Epithelial cell of prostate (primary cell): ENCODE data around the gene AKR1C4.
"Not testable (repeated sequence)": the region's sequence is repeated elsewhere in the genome, so short reads cannot be mapped to it uniquely, and the experiment has no call there.

Experiments
- DNase-seq: peaks from one replicate; pipeline ENCODE4 v3.0.0-alpha.2; 2011; ENCODE audit warnings: low read depth, low spot score
- H3K27ac ChIP-seq: fragments of 450-650 bp; 2 replicates; pipeline ENCODE4 v1.5.1; 2017; ENCODE audit warnings: mild to moderate bottlenecking

AKR1C4 gene

GRCh38 chr10:5196702-5197113 is at the start of gene AKR1C4:
AKR1C4 (plus strand) TSS chr10:5196837; CDS start chr10:5196868, 31 bp downstream.
- no peak for DNase-seq
- no peak within 1 kb of the TSS for H3K27ac ChIP-seq

- no peak for DNase-seq
- no peak overlapping the region for H3K27ac ChIP-seq
These were observed 49.8 kb upstream of the AKR1C4 start for GRCh38 chr10:5146920-5147254.

GRCh38 chr10:5147255-5147980 is 49.2 kb upstream of the AKR1C4 start:
- no peak overlapping the region for H3K27ac ChIP-seq
- DNase-seq = no peak

GRCh38 chr10:5147981-5148677 is 48.5 kb upstream of the AKR1C4 start:
- no peak for DNase-seq

GRCh38 chr10:5148678-5149032 is 48.0 kb upstream of the AKR1C4 start:
- DNase-seq = no peak
- no peak overlapping the region for H3K27ac ChIP-seq

More at GRCh38 chr10:5147981-5148677, 48.5 kb upstream of the AKR1C4 start:
- H3K27ac ChIP-seq = no peak overlapping the region

GRCh38 chr10:5151076-5151475 is 45.6 kb upstream of the AKR1C4 start:
- DNase-seq = no peak
- no peak overlapping the region for H3K27ac ChIP-seq

- no peak for DNase-seq
- no peak overlapping the region for H3K27ac ChIP-seq
These were observed 40.7 kb upstream of the AKR1C4 start for GRCh38 chr10:5155951-5156350.

GRCh38 chr10:5157501-5157900 is 39.1 kb upstream of the AKR1C4 start:
- H3K27ac ChIP-seq = no peak overlapping the region
- no peak for DNase-seq

- no peak overlapping the region for H3K27ac ChIP-seq
- no peak for DNase-seq
These were observed 37.5 kb upstream of the AKR1C4 start for GRCh38 chr10:5159126-5159525.

- DNase-seq = no peak
- no peak overlapping the region for H3K27ac ChIP-seq
These were observed 33.1 kb upstream of the AKR1C4 start for GRCh38 chr10:5163487-5163886.

GRCh38 chr10:5165738-5166137 is 30.9 kb upstream of the AKR1C4 start:
- DNase-seq = no peak
- H3K27ac ChIP-seq = no peak overlapping the region

GRCh38 chr10:5168897-5169420 is 27.7 kb upstream of the AKR1C4 start:
- DNase-seq = no peak

GRCh38 chr10:5175581-5175980 is 21.1 kb upstream of the AKR1C4 start:
- not testable (repeated sequence) for H3K27ac ChIP-seq, DNase-seq

More at GRCh38 chr10:5168897-5169420, 27.7 kb upstream of the AKR1C4 start:
- no peak overlapping the region for H3K27ac ChIP-seq

GRCh38 chr10:5180503-5180902 is 16.1 kb upstream of the AKR1C4 start:
- not testable (repeated sequence) for H3K27ac ChIP-seq, DNase-seq

- H3K27ac ChIP-seq = no peak overlapping the region
- no peak for DNase-seq
These were observed 12.7 kb upstream of the AKR1C4 start for GRCh38 chr10:5183923-5184322.

GRCh38 chr10:5184987-5185775 is 11.5 kb upstream of the AKR1C4 start, which contains the start of gene AKR1C8:
AKR1C8 (minus strand) TSS chr10:5185150; CDS start chr10:5185104, 46 bp downstream.
- H3K27ac ChIP-seq = no peak within 1 kb of the TSS
- DNase-seq = no peak

- no peak overlapping the region for H3K27ac ChIP-seq
- DNase-seq = no peak
These were observed 8.8 kb upstream of the AKR1C4 start for GRCh38 chr10:5187867-5188266.

- H3K27ac ChIP-seq = no peak overlapping the region
- no peak for DNase-seq
These were observed 8.3 kb upstream of the AKR1C4 start for GRCh38 chr10:5188358-5188757.

GRCh38 chr10:5194431-5194830 is 2.2 kb upstream of the AKR1C4 start:
- no peak overlapping the region for H3K27ac ChIP-seq
- no peak for DNase-seq

- H3K27ac ChIP-seq = no peak overlapping the region
- DNase-seq = no peak
These were observed 786 bp upstream of the AKR1C4 start for GRCh38 chr10:5195727-5196374.
